Measurements from ENCODE around the gene PRDM8.
"Not testable (repeated sequence)": the region's sequence is repeated elsewhere in the genome, so short reads cannot be mapped to it uniquely, and the experiment has no call there.

Gene PRDM8

GRCh38 chr4:80237992-80238391 lies 40.7 kb downstream of the PRDM8 start:
- ChIA-PET POLR2A (ENCODE audit: low non-redundant PET) (no interaction called here), CTCF (no interaction called here)
- no peak overlapping the region for H3K27ac ChIP-seq
- TF ChIP-seq, protein P1, sequence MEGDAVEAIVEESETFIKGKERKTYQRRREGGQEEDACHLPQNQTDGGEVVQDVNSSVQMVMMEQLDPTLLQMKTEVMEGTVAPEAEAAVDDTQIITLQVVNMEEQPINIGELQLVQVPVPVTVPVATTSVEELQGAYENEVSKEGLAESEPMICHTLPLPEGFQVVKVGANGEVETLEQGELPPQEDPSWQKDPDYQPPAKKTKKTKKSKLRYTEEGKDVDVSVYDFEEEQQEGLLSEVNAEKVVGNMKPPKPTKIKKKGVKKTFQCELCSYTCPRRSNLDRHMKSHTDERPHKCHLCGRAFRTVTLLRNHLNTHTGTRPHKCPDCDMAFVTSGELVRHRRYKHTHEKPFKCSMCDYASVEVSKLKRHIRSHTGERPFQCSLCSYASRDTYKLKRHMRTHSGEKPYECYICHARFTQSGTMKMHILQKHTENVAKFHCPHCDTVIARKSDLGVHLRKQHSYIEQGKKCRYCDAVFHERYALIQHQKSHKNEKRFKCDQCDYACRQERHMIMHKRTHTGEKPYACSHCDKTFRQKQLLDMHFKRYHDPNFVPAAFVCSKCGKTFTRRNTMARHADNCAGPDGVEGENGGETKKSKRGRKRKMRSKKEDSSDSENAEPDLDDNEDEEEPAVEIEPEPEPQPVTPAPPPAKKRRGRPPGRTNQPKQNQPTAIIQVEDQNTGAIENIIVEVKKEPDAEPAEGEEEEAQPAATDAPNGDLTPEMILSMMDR (conservative IDR thresholded peaks at IDR 0.05; ENCODE audit: low read depth) = no peak
- peak; percentile 68 for DNase-seq (ENCODE audit: low spot score)

GRCh38 chr4:80239480-80240150 lies 42.3 kb downstream of the PRDM8 start:
- DNase-seq (ENCODE audit: low spot score) = peak; percentile 15
- TF ChIP-seq, protein P1 (conservative IDR thresholded peaks at IDR 0.05; ENCODE audit: low read depth) = no peak
- POLR2A ChIA-PET (ENCODE audit: low non-redundant PET) = no interaction called here
- no peak overlapping the region for H3K27ac ChIP-seq
- CTCF ChIA-PET = interaction anchor here (0.9 kb wide), 1 partner anchor 19 kb away, joined by 3 read pairs; no protein-coding TSS in a partner anchor

DNA sequence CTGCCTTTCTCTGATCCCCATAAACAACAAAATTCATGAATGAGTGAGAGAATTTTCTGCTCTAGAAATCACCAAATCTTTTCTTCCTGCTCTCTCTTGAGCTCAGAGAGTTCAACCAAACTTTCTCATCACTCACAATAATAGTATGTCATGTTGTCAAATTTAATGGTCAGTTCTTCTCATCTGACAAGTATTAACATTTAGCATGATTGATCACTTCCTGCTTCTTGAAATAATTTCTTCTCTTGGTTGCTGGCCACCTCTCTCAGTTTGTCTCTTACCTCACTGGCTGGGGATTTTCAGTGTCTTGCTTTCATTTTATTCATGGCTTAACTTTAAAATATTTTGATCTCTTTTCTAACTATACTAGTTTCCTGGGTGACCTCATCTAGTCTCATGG lies 43.7 kb downstream of the PRDM8 start:
- CTCF ChIA-PET = interaction anchor here (0.6 to 0.8 kb wide), 3 partner anchors 82 to 829 kb away, joined by 3 read pairs; no protein-coding TSS in a partner anchor
- H3K27ac ChIP-seq = no peak overlapping the region
- DNase-seq (ENCODE audit: low spot score) = peak; percentile 25
- TF ChIP-seq, protein P1 (conservative IDR thresholded peaks at IDR 0.05; ENCODE audit: low read depth) = no peak
- POLR2A ChIA-PET (ENCODE audit: low non-redundant PET) = no interaction called here

GRCh38 chr4:80243274-80244018 lies 46.1 kb downstream of the PRDM8 start:
- no peak for DNase-seq (ENCODE audit: low spot score)
- no peak overlapping the region for H3K27ac ChIP-seq
- POLR2A ChIA-PET (ENCODE audit: low non-redundant PET) = no interaction called here
- TF ChIP-seq, protein P1 (conservative IDR thresholded peaks at IDR 0.05; ENCODE audit: low read depth) = no peak
- CTCF ChIA-PET = no interaction called here

DNA sequence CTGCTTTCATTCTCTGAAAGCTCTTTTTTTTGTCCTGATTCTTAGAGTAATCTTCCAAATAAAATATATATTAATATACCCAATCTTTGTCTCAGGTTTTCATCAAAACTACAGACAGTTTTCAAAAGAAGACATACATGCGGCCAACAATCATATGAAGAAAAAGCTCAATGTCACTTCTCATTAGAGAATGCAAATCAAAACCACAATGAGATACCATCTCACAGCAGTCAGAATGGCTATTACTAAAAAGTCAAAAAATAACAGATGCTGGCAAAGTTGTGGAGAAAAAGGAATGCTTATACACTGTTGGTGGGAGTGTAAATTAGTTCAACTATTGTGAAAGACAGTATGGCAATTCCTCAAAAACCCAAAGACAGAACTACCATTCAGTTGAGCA lies 50.2 kb downstream of the PRDM8 start:
- POLR2A ChIA-PET (ENCODE audit: low non-redundant PET); H3K27ac ChIP-seq; DNase-seq (ENCODE audit: low spot score): not testable (repeated sequence)
- CTCF ChIA-PET = interaction anchor here (0.6 to 0.7 kb wide), 2 partner anchors 23 to 46 kb away, joined by 3 read pairs; no protein-coding TSS in a partner anchor

DNA sequence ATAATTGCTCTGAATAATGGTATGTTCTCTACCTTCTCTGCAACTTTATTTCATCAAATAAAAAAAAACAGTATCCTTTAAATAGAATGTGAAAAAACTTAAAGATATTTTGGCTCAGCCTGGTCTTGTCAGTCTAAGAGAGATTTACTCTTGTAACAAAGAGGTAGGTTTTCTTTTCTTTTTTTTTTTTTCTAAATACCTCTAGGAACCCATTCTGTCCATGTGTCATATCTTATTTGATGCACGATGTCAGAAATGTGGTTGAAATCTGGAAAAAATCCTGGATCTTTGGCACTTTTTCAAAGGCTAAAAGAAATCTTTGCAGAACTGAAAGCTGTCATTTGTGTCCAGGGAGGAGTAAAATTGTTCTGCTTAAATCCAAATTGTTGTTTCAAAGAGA lies 51.8 kb downstream of the PRDM8 start:
- CTCF ChIA-PET = no interaction called here
- TF ChIP-seq, protein P1 (conservative IDR thresholded peaks at IDR 0.05; ENCODE audit: low read depth) = no peak
- POLR2A ChIA-PET (ENCODE audit: low non-redundant PET) = no interaction called here
- DNase-seq (ENCODE audit: low spot score) = no peak
- no peak overlapping the region for H3K27ac ChIP-seq

- H3K27ac ChIP-seq = no peak overlapping the region
- ChIA-PET CTCF (no interaction called here), POLR2A (ENCODE audit: low non-redundant PET) (no interaction called here)
- TF ChIP-seq, protein P1 (conservative IDR thresholded peaks at IDR 0.05; ENCODE audit: low read depth) = no peak
- no peak for DNase-seq (ENCODE audit: low spot score)
Observed at GRCh38 chr4:80252427-80252826, 55.1 kb downstream of the PRDM8 start.

Measured in RWPE1 (cell line).